ENCODE data around the gene KCNQ1.

DNA sequence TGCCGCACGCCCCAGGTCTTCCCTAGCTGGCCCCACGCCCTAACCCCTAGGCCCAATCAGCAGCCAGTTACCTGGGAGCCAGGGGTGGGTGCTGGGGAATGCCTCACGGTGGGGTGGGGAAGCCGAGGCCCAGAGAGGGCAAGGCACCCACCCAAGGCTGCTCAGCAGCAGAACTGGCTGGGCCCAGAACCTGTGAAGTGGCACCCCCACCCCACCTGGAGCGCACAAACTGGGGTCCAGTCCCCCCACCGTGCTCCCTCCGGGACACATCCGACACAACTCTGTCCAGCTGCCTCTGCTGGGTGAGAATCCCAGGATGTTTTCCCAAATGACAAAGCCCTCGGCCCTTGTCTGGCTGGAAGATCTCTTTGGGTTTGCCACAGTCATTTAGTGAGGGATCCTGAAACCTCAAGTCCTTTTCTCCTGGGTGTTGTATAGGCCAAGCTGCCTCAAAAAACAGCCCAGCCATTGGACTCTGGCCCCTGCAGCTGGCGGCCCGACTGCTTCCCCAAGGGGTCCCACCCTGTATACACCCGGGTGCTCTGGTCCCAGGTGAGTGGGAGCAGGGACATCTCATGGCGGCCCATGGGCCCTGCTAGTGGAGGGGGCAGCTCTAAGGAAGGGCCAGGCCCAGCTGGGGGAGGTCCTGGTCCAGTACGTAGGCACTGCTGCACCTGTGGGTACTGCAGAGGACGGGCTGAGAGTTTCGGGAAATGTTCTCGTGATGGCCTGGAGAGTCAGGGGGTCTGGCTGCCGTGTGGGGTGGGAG, 23.4 kb upstream of the KCNQ1 start:
- TF ChIP-seq, protein P1, sequence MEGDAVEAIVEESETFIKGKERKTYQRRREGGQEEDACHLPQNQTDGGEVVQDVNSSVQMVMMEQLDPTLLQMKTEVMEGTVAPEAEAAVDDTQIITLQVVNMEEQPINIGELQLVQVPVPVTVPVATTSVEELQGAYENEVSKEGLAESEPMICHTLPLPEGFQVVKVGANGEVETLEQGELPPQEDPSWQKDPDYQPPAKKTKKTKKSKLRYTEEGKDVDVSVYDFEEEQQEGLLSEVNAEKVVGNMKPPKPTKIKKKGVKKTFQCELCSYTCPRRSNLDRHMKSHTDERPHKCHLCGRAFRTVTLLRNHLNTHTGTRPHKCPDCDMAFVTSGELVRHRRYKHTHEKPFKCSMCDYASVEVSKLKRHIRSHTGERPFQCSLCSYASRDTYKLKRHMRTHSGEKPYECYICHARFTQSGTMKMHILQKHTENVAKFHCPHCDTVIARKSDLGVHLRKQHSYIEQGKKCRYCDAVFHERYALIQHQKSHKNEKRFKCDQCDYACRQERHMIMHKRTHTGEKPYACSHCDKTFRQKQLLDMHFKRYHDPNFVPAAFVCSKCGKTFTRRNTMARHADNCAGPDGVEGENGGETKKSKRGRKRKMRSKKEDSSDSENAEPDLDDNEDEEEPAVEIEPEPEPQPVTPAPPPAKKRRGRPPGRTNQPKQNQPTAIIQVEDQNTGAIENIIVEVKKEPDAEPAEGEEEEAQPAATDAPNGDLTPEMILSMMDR (IDR thresholded peaks at IDR 0.05), result no peak
- TF ChIP-seq POLR2AphosphoS5 (IDR thresholded peaks at IDR 0.05), result no peak
